PC-3 (cell line): ENCODE results near the gene SMG7. TPM values are rescaled to one million over a fixed set of nuclear protein-coding genes. Genes with fewer than 3 reads are reported as not detected.

Experiments
- ATAC-seq: fragments of 200-7000 bp; cut with Tn5 transposase; 2 replicates; pipeline ENCODE4 v1.9.1; 2020; ENCODE audit warnings: mild to moderate bottlenecking, moderate library complexity
- BruUV-seq: library from RNA; stranded (reverse); fragments of 400-500 nt; replicated peaks from 2 replicates; lab custom pipeline; 2021; lab: Mats Ljungman, UMichigan
- CTCF ChIA-PET: fragments of 300-600 bp; sonication (Branson Sonifier 250); formaldehyde crosslinking; loops from one replicate; lab custom pipeline; 2022; ENCODE audit warnings: antibody characterized with exemption; lab: Charles Lee
- POLR2A ChIA-PET: fragments of 300-600 bp; sonication (Branson Sonifier 250); formaldehyde crosslinking; loops from one replicate; lab custom pipeline; 2022; ENCODE audit warnings: antibody characterized with exemption; ENCODE audit not compliant: unreplicated experiment; lab: Charles Lee
- DNase-seq: peaks from one replicate; pipeline ENCODE4 v3.0.0-alpha.2; 2015
- H2AFZ ChIP-seq: fragments of 300-600 bp; sonication (generic); 2 replicates; pipeline ENCODE4 v1.6.0; 2016; ENCODE audit warnings: antibody characterized with exemption, low read length
- H3F3A ChIP-seq: fragments of 300-600 bp; sonication (generic); one replicate; pipeline ENCODE4 v1.6.0; 2017; ENCODE audit warnings: antibody characterized with exemption, low read length, control low read depth, mild to moderate bottlenecking; ENCODE audit not compliant: unreplicated experiment
- H3K27ac ChIP-seq: fragments of 300-600 bp; sonication (generic); 2 replicates; pipeline ENCODE4 v1.5.1; 2016; ENCODE audit warnings: mild to moderate bottlenecking, low read length
- H3K27me3 ChIP-seq: fragments of 300-600 bp; sonication (generic); 2 replicates; pipeline ENCODE4 v1.6.1; 2016; ENCODE audit warnings: low read length, mixed read lengths
- H3K36me3 ChIP-seq: fragments of 300-600 bp; sonication (generic); 2 replicates; pipeline ENCODE4 v1.6.1; 2016; ENCODE audit warnings: low read depth, mixed run types, low read length, mixed read lengths
- H3K4me1 ChIP-seq: fragments of 300-600 bp; sonication (generic); 2 replicates; pipeline ENCODE4 v1.5.1; 2016; ENCODE audit warnings: low read length; ENCODE audit not compliant: insufficient read depth
- H3K4me2 ChIP-seq: fragments of 300-600 bp; sonication (generic); 2 replicates; pipeline ENCODE4 v1.6.0; 2016; ENCODE audit warnings: low read length
- H3K4me3 ChIP-seq: fragments of 300-600 bp; sonication (generic); 2 replicates; pipeline ENCODE4 v1.5.1; 2016; ENCODE audit warnings: mild to moderate bottlenecking, low read length, mixed read lengths
- H3K79me2 ChIP-seq: fragments of 300-600 bp; sonication (generic); 2 replicates; pipeline ENCODE4 v1.6.1; 2017; ENCODE audit warnings: low read length, mixed read lengths
- H3K9ac ChIP-seq: fragments of 300-600 bp; sonication (generic); 2 replicates; pipeline ENCODE4 v1.6.0; 2016; ENCODE audit warnings: mild to moderate bottlenecking, low read length
- H3K9me2 ChIP-seq: fragments of 300-600 bp; sonication (generic); replicated peaks from 2 replicates; pipeline ENCODE4 v1.6.1; 2016; ENCODE audit warnings: mixed run types, low read length, mixed read lengths
- H3K9me3 ChIP-seq: fragments of 300-600 bp; sonication (generic); 2 replicates; pipeline ENCODE4 v1.6.1; 2016; ENCODE audit warnings: low read length, mixed read lengths
- H4K20me1 ChIP-seq: fragments of 300-600 bp; sonication (generic); 2 replicates; pipeline ENCODE4 v1.6.1; 2016; ENCODE audit warnings: low read length, mixed read lengths
- EZH2 ChIP-seq: fragments of 300-600 bp; sonication (generic); IDR thresholded peaks from one replicate; pipeline ENCODE4 v1.6.1; 2017; ENCODE audit warnings: antibody characterized with exemption, mild to moderate bottlenecking, low read length; ENCODE audit not compliant: unreplicated experiment
- EZH2phosphoT487 ChIP-seq: fragments of 300-600 bp; sonication (generic); IDR thresholded peaks from 2 replicates; pipeline ENCODE4 v1.6.1; 2018; ENCODE audit warnings: mild to moderate bottlenecking, antibody characterized with exemption, low read length, borderline replicate concordance
- intact Hi-C: fragments of 100-400 bp; cut with micrococcal nuclease; formaldehyde crosslinking; loops from 2 replicates; pipeline ENCODE4 v1.9.0; 2023
- total RNA-seq: library from RNA; depleted of rRNA; stranded (reverse); fragments of >200 nt; gene quantifications from 2 replicates; pipeline ENCODE4 v1.2.3, GENCODE V29; 2014
- TF ChIP-seq, protein P1 (sequence below): fragments of 300-600 bp; sonication (generic); conservative IDR thresholded peaks from 2 replicates; pipeline ENCODE4 v1.5.1; 2017; ENCODE audit warnings: antibody characterized with exemption, low read depth, mild to moderate bottlenecking, low read length

Gene SMG7
- total RNA-seq, 1 experiment from 2014 or later: 25.5 TPM

DNA sequence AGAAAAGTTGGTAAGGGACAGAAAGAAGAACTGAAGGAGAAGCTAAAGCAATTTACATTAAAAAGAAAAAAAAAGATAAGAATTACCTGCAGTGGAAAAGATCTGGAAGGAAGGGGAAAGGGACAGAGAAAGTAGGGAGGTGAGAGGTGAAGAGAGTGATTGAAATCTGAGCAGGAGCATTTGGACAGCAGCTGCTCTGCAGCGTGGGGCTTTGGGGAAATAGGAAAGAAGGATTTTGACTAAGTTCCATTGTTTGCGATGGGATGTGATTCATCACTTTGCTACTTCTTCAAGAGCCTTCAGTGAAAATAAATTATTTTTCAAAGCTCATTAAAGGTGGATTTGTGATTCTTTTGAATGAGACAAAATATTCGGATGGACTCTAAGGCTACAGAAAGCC, 28.1 kb upstream of the SMG7 start:
- Histone ChIP-seq H4K20me1 (no peaks in the 10 kb centered on the region), H3K9ac (peak overlapping the region; percentile 15; the same call in 1 of the 2 replicates), H3K4me3 (peak overlapping the region; percentile 43), H3K36me3 (no peaks in the 10 kb centered on the region), H3K27me3 (no peaks in the 10 kb centered on the region), H3K9me2 (no peaks in the 10 kb centered on the region), H3K79me2 (no peaks in the 10 kb centered on the region), H3K9me3 (no peaks in the 10 kb centered on the region), H2AFZ (0 out of 2 replicates have a peak overlapping the region, but pooled peaks have one; percentile 57), H3K4me2 (peak overlapping the region; percentile 81), H3F3A (no peaks in the 10 kb centered on the region), H3K27ac (peak overlapping the region; percentile 90), H3K4me1 (peaks cover 39% of the 10 kb centered on the region)
- DNase-seq: peak; percentile 88
- POLR2A ChIA-PET: interaction anchor here (0.6 kb wide), 3 partner anchors 16 to 239 kb away, joined by 3 to 9 read pairs (median 4); no protein-coding TSS in a partner anchor
- TF ChIP-seq EZH2phosphoT487 (no peak), EZH2 (no peak)
- TF ChIP-seq, protein P1, sequence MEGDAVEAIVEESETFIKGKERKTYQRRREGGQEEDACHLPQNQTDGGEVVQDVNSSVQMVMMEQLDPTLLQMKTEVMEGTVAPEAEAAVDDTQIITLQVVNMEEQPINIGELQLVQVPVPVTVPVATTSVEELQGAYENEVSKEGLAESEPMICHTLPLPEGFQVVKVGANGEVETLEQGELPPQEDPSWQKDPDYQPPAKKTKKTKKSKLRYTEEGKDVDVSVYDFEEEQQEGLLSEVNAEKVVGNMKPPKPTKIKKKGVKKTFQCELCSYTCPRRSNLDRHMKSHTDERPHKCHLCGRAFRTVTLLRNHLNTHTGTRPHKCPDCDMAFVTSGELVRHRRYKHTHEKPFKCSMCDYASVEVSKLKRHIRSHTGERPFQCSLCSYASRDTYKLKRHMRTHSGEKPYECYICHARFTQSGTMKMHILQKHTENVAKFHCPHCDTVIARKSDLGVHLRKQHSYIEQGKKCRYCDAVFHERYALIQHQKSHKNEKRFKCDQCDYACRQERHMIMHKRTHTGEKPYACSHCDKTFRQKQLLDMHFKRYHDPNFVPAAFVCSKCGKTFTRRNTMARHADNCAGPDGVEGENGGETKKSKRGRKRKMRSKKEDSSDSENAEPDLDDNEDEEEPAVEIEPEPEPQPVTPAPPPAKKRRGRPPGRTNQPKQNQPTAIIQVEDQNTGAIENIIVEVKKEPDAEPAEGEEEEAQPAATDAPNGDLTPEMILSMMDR: no peak
- ATAC-seq: peak; percentile 94
- intact Hi-C loops: no loop called here
- CTCF ChIA-PET: interaction anchor here (0.6 to 0.9 kb wide), 2 partner anchors 12 to 24 kb away, joined by 3 to 5 read pairs; no protein-coding TSS in a partner anchor
- no TSS peak for BruUV-seq

DNA sequence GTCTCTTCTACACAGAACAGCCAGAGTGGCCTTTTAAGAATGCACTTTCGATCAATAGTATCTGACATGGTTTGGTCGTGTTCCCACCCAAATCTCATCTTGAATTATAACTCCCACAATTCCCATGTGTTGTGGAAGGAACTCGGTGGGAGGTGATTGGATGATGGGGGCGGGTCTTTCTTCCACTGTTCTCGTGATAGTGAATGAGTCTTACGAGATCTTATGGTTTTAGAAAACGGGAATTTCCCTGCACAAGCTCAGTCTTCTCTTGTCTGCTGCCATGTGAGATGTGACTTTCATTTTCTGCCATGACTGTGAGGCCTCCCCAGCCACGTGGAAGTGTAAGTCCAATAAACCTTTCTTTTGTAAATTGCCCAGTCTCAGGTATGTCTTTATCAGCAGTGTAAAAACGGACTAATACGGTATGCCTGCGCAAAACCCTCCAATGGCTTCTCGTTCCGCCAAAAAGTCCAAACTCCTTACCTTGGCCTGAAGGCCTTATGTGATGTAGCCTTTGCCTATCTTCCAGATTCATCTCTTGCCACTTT, 23.0 kb upstream of the SMG7 start:
- POLR2A ChIA-PET: no interaction called here

More for the DNA sequence above, 23.0 kb upstream of the SMG7 start:
- no TSS peak for BruUV-seq
- DNase-seq (no peak), ATAC-seq (no peak)
- peaks cover 29% of the 10 kb centered on the region for H3K4me1 ChIP-seq
- no peaks in the 10 kb centered on the region for H3K79me2 ChIP-seq
- H3K27ac ChIP-seq: no peak overlapping the region
- no peaks in the 10 kb centered on the region for H3K9me3 ChIP-seq
- no peaks in the 10 kb centered on the region for H4K20me1 ChIP-seq
- intact Hi-C loops: no loop called here
- CTCF ChIA-PET: no interaction called here
- no peak overlapping the region for H3K4me2 ChIP-seq
- 0 out of 2 replicates have a peak overlapping the region, but pooled peaks have one; percentile 26 for H2AFZ ChIP-seq
- H3K9ac ChIP-seq: no peak overlapping the region
- no peaks in the 10 kb centered on the region for H3K27me3 ChIP-seq
- no peak overlapping the region for H3K4me3 ChIP-seq
- no peaks in the 10 kb centered on the region for H3K9me2 ChIP-seq
- TF ChIP-seq EZH2 (no peak), EZH2phosphoT487 (no peak)
- TF ChIP-seq, protein P1: no peak
- no peaks in the 10 kb centered on the region for H3K36me3 ChIP-seq
- no peaks in the 10 kb centered on the region for H3F3A ChIP-seq
